Ectodermal cell (in vitro differentiated cells): ENCODE measurements around the gene RBMS1.
"Not testable (repeated sequence)": the region's sequence is repeated elsewhere in the genome, so short reads cannot be mapped to it uniquely, and the experiment has no call there.

Experiments
- H3K27ac ChIP-seq: 2 replicates; pipeline ENCODE4 v1.7.0; 2013; ENCODE audit warnings: mild to moderate bottlenecking, low read depth, low read length; ENCODE audit not compliant: insufficient read depth, poor library complexity, severe bottlenecking
- H3K27me3 ChIP-seq: 2 replicates; pipeline ENCODE4 v1.7.0; 2013; ENCODE audit warnings: mild to moderate bottlenecking, low read length; ENCODE audit not compliant: insufficient read depth, control insufficient read depth, poor library complexity, severe bottlenecking
- H3K36me3 ChIP-seq: one replicate; pipeline ENCODE4 v1.7.0; 2013; ENCODE audit warnings: low read length; ENCODE audit not compliant: control insufficient read depth, insufficient read depth
- H3K4me1 ChIP-seq: one replicate; pipeline ENCODE4 v1.7.0; 2013; ENCODE audit warnings: low read length; ENCODE audit not compliant: control insufficient read depth, insufficient read depth
- H3K4me3 ChIP-seq: 2 replicates; pipeline ENCODE4 v1.7.0; 2013; ENCODE audit warnings: low read depth, low read length, control low read depth; ENCODE audit not compliant: insufficient read depth
- H3K9me3 ChIP-seq: 2 replicates; pipeline ENCODE4 v1.7.0; 2013; ENCODE audit warnings: mild to moderate bottlenecking, low read length, moderate library complexity; ENCODE audit not compliant: control insufficient read depth
- WGBS, 2 experiments: methylation state at CpG; one replicate each; pipeline ENCODE4 v1.1.7; 2013; ENCODE audit warnings: missing lambda C conversion rate in 2 of 2; 5-methylcytosine and 5-hydroxymethylcytosine counted together

RBMS1 gene

GRCh38 chr2:160459538-160460332, 33.9 kb downstream of the RBMS1 start:
- 85% methylated on average over 1 of the region's 1 CpG for WGBS, 2 experiments
- Histone ChIP-seq H3K36me3 (no peaks in the 10 kb centered on the region), H3K27me3 (no peaks in the 10 kb centered on the region), H3K27ac (no peak overlapping the region), H3K4me3 (no peak overlapping the region), H3K9me3 (no peaks in the 10 kb centered on the region), H3K4me1 (no peaks in the 10 kb centered on the region)

GRCh38 chr2:160458718-160459453, 34.7 kb downstream of the RBMS1 start:
- Histone ChIP-seq H3K9me3 (no peaks in the 10 kb centered on the region), H3K4me1 (no peaks in the 10 kb centered on the region), H3K4me3 (no peak overlapping the region), H3K27me3 (no peaks in the 10 kb centered on the region), H3K36me3 (no peaks in the 10 kb centered on the region), H3K27ac (no peak overlapping the region)
- 96% methylated on average over 8 to 9 of the region's 10 CpGs for WGBS, 2 experiments

- WGBS, 2 experiments, result 94% methylated on average over 5 of the region's 5 CpGs
- no peak overlapping the region for H3K4me3 ChIP-seq
- H3K4me1 ChIP-seq, result no peaks in the 10 kb centered on the region
- no peak overlapping the region for H3K27ac ChIP-seq
- H3K36me3 ChIP-seq, result no peaks in the 10 kb centered on the region
- no peaks in the 10 kb centered on the region for H3K27me3 ChIP-seq
- H3K9me3 ChIP-seq, result no peaks in the 10 kb centered on the region
These were observed 36.0 kb downstream of the RBMS1 start for GRCh38 chr2:160457588-160457987.

- Histone ChIP-seq H3K36me3 (no peaks in the 10 kb centered on the region), H3K4me1 (no peaks in the 10 kb centered on the region), H3K9me3 (no peaks in the 10 kb centered on the region), H3K27ac (no peak overlapping the region), H3K4me3 (no peak overlapping the region), H3K27me3 (no peaks in the 10 kb centered on the region)
- 83 to 90% methylated on average over 2 of the region's 2 CpGs for WGBS, 2 experiments
These were observed 39.4 kb downstream of the RBMS1 start for GRCh38 chr2:160454070-160454797.

GRCh38 chr2:160453111-160453820, 40.3 kb downstream of the RBMS1 start:
- H3K9me3 ChIP-seq, result no peaks in the 10 kb centered on the region
- WGBS, 2 experiments, result 90 to 95% methylated on average over 3 of the region's 3 CpGs

GRCh38 chr2:160450486-160450885, 43.1 kb downstream of the RBMS1 start:
- no peaks in the 10 kb centered on the region for H3K4me1 ChIP-seq
- H3K27me3 ChIP-seq, result no peaks in the 10 kb centered on the region
- no peak overlapping the region for H3K27ac ChIP-seq
- H3K4me3 ChIP-seq, result no peak overlapping the region
- no peaks in the 10 kb centered on the region for H3K36me3 ChIP-seq
- no peaks in the 10 kb centered on the region for H3K9me3 ChIP-seq

More at GRCh38 chr2:160453111-160453820, 40.3 kb downstream of the RBMS1 start:
- Histone ChIP-seq H3K4me3 (no peak overlapping the region), H3K36me3 (no peaks in the 10 kb centered on the region), H3K27ac (no peak overlapping the region), H3K27me3 (no peaks in the 10 kb centered on the region), H3K4me1 (no peaks in the 10 kb centered on the region)

GRCh38 chr2:160448821-160449220, 44.8 kb downstream of the RBMS1 start:
- not testable (repeated sequence) for H3K9me3 ChIP-seq, H3K36me3 ChIP-seq, H3K27ac ChIP-seq, H3K27me3 ChIP-seq, H3K4me3 ChIP-seq, H3K4me1 ChIP-seq
- WGBS, 2 experiments, result 95 to 96% methylated on average over 29 of the region's 29 CpGs

GRCh38 chr2:160445673-160446072, 47.9 kb downstream of the RBMS1 start:
- H3K4me1 ChIP-seq, result no peaks in the 10 kb centered on the region
- H3K4me3 ChIP-seq, result no peak overlapping the region
- H3K9me3 ChIP-seq, result no peaks in the 10 kb centered on the region
- no peak overlapping the region for H3K27ac ChIP-seq
- no peaks in the 10 kb centered on the region for H3K27me3 ChIP-seq
- no peaks in the 10 kb centered on the region for H3K36me3 ChIP-seq
- WGBS, 2 experiments, result 92% methylated on average over 1 of the region's 1 CpG; no CpG with 5 or more reads in 1 of the 2 experiments

GRCh38 chr2:160442603-160443002, 51.0 kb downstream of the RBMS1 start:
- H3K4me3 ChIP-seq, result no peak overlapping the region
- no peak overlapping the region for H3K27ac ChIP-seq
- WGBS, 2 experiments, result 96 to 98% methylated on average over 7 of the region's 7 CpGs

More at GRCh38 chr2:160442603-160443002, 51.0 kb downstream of the RBMS1 start:
- no peaks in the 10 kb centered on the region for H3K4me1 ChIP-seq
- H3K27me3 ChIP-seq, result no peaks in the 10 kb centered on the region
- H3K36me3 ChIP-seq, result no peaks in the 10 kb centered on the region
- no peaks in the 10 kb centered on the region for H3K9me3 ChIP-seq
